H1 (cell line): Measurements from ENCODE around the gene FRMD4B. TPM values are rescaled to one million over a fixed set of nuclear protein-coding genes. Genes with fewer than 3 reads are reported as not detected.
A peak's percentile ranks its signal among the peaks of the same experiment; 100 is the strongest.

Experiments
- CTCF ChIA-PET: fragments of 300-600 bp; sonication (Branson Sonifier 250); formaldehyde crosslinking; loops from one replicate; lab custom pipeline; 2021; ENCODE audit not compliant: partially characterized antibody; lab: Charles Lee
- POLR2A ChIA-PET: fragments of 300-600 bp; sonication (Branson Sonifier 250); formaldehyde crosslinking; loops from one replicate; lab custom pipeline; 2021; ENCODE audit warnings: inconsistent platforms; ENCODE audit not compliant: partially characterized antibody; lab: Charles Lee
- DNase-seq, 2 experiments: peaks; one replicate each; pipeline versions ENCODE4 v3.0.0 to v3.0.0-alpha.2; 2010 to 2022; ENCODE audit warnings: low spot score in 2 of 2, low read depth in 1 of 2, mixed read lengths in 1 of 2
- FAIRE-seq: peaks from 2 replicates; lab custom pipeline; 2011; peaks lifted over from hg19 to GRCh38; lab: Jason Lieb, UNC
- H2AFZ ChIP-seq: 2 replicates; pipeline ENCODE4 v1.8.1; 2012; ENCODE audit warnings: low read length, inconsistent platforms
- H2AK5ac ChIP-seq: 2 replicates; pipeline ENCODE4 v1.6.1; 2013; ENCODE audit warnings: low read depth, low read length
- H2BK120ac ChIP-seq: replicated peaks from 2 replicates; pipeline ENCODE3; 2013; ENCODE audit warnings: low read depth, low read length, inconsistent platforms
- H2BK12ac ChIP-seq: 2 replicates; pipeline ENCODE4 v1.6.1; 2013; ENCODE audit warnings: low read depth, low read length
- H2BK15ac ChIP-seq: 2 replicates; pipeline ENCODE4 v1.6.1; 2013; ENCODE audit warnings: low read length
- H2BK20ac ChIP-seq: 2 replicates; pipeline ENCODE4 v1.6.1; 2013; ENCODE audit warnings: low read length
- H2BK5ac ChIP-seq: 2 replicates; pipeline ENCODE4 v1.6.1; 2013; ENCODE audit warnings: low read depth, low read length
- H3K14ac ChIP-seq: 2 replicates; pipeline ENCODE4 v1.6.1; 2013; ENCODE audit warnings: inconsistent platforms; ENCODE audit not compliant: insufficient read length
- H3K18ac ChIP-seq: 2 replicates; pipeline ENCODE4 v1.6.1; 2013; ENCODE audit warnings: low read length; ENCODE audit errors: extremely low read depth
- H3K23ac ChIP-seq: 2 replicates; pipeline ENCODE4 v1.6.1; 2013; ENCODE audit warnings: inconsistent platforms; ENCODE audit not compliant: insufficient read length
- H3K23me2 ChIP-seq: 2 replicates; pipeline ENCODE4 v1.6.1; 2013; ENCODE audit warnings: low read depth, low read length
- H3K27ac ChIP-seq: 2 replicates; pipeline ENCODE4 v1.6.1; 2011; ENCODE audit warnings: low read depth, low read length, inconsistent platforms
- H3K27me3 ChIP-seq, 4 experiments: replicated peaks in 1 of 4; 1 replicate in 1 of 4; 2 replicates in 3 of 4; pipeline versions ENCODE4 v1.6.1 to v1.8.1; 2011 to 2013; ENCODE audit warnings: low read length in 3 of 4, mild to moderate bottlenecking in 3 of 4, inconsistent platforms in 2 of 4, mixed read lengths in 2 of 4, moderate library complexity in 1 of 4; ENCODE audit not compliant: control insufficient read depth in 3 of 4, insufficient read depth in 3 of 4; ENCODE audit errors: extremely low read depth in 1 of 4
- H3K36me3 ChIP-seq, 4 experiments: 2 replicates each; pipeline versions ENCODE4 v1.6.1 to v1.8.1; 2011 to 2013; ENCODE audit warnings: mild to moderate bottlenecking in 4 of 4, low read length in 3 of 4, moderate library complexity in 2 of 4, control low read depth in 1 of 4, inconsistent platforms in 1 of 4; ENCODE audit not compliant: insufficient read depth in 4 of 4, control insufficient read depth in 2 of 4
- H3K4ac ChIP-seq: replicated peaks from 2 replicates; pipeline ENCODE3; 2013; ENCODE audit warnings: low read length, low read depth, mixed read lengths, inconsistent platforms; ENCODE audit not compliant: insufficient read length
- H3K4me1 ChIP-seq, 4 experiments: replicated peaks in 1 of 4; 1 replicate in 1 of 4; 2 replicates in 3 of 4; pipeline versions ENCODE4 v1.6.1 to v1.8.1; 2011 to 2013; ENCODE audit warnings: low read length in 3 of 4, inconsistent platforms in 2 of 4, mixed read lengths in 1 of 4; ENCODE audit not compliant: insufficient read depth in 4 of 4, control insufficient read depth in 3 of 4
- H3K4me2 ChIP-seq, 2 experiments: 2 replicates each; pipeline versions ENCODE4 v1.6.1 to v1.8.1; 2011 to 2013; ENCODE audit warnings: low read depth in 2 of 2, low read length in 2 of 2, control low read depth in 1 of 2, inconsistent platforms in 1 of 2, mild to moderate bottlenecking in 1 of 2; ENCODE audit not compliant: insufficient read depth in 1 of 2
- H3K4me3 ChIP-seq, 4 experiments: fragments of 200-600, 300-600 bp in 1 of 4; sonication (generic), shearing (Covaris generic), sonication (Bioruptor Twin) in 1 of 4; 2 replicates each; pipeline versions ENCODE4 v1.5.1 to v1.8.1; 2011 to 2016; ENCODE audit warnings: low read length in 4 of 4, low read depth in 3 of 4, control low read depth in 2 of 4, inconsistent platforms in 2 of 4, mild to moderate bottlenecking in 2 of 4, mixed read lengths in 1 of 4, moderate library complexity in 1 of 4; ENCODE audit not compliant: insufficient read depth in 2 of 4; ENCODE audit errors: extremely low read depth in 1 of 4
- H3K56ac ChIP-seq: replicated peaks from 2 replicates; pipeline ENCODE3; 2013; ENCODE audit warnings: low read depth, mild to moderate bottlenecking, mixed read lengths, low read length, inconsistent platforms; ENCODE audit not compliant: insufficient read length
- H3K79me1 ChIP-seq: 2 replicates; pipeline ENCODE4 v1.6.1; 2013; ENCODE audit warnings: low read depth, low read length, control low read depth
- H3K79me2 ChIP-seq, 2 experiments: 2 replicates each; pipeline versions ENCODE4 v1.6.1 to v1.8.1; 2012 to 2013; ENCODE audit warnings: low read length in 2 of 2, mild to moderate bottlenecking in 2 of 2, inconsistent platforms in 1 of 2; ENCODE audit not compliant: insufficient read depth in 2 of 2, control insufficient read depth in 1 of 2
- H3K9ac ChIP-seq, 4 experiments: replicated peaks in 1 of 4; 1 replicate in 1 of 4; 2 replicates in 3 of 4; pipeline versions ENCODE4 v1.6.1 to v1.8.1; 2011 to 2013; ENCODE audit warnings: low read depth in 3 of 4, low read length in 3 of 4, control low read depth in 2 of 4, mild to moderate bottlenecking in 2 of 4, moderate library complexity in 2 of 4, inconsistent platforms in 1 of 4; ENCODE audit errors: extremely low read depth in 1 of 4
- H3K9me3 ChIP-seq, 2 experiments: 2 replicates each; pipeline versions ENCODE4 v1.6.1 to v1.8.1; 2012 to 2013; ENCODE audit warnings: mild to moderate bottlenecking in 2 of 2, moderate library complexity in 2 of 2, control low read depth in 1 of 2, inconsistent platforms in 1 of 2, low read depth in 1 of 2, low read length in 1 of 2, mixed read lengths in 1 of 2; ENCODE audit not compliant: insufficient read depth in 2 of 2
- H4K20me1 ChIP-seq, 2 experiments: replicated peaks in 1 of 2; 2 replicates each; pipeline versions ENCODE3 to v1.8.1; 2011 to 2013; ENCODE audit warnings: inconsistent platforms in 2 of 2, low read length in 2 of 2, mild to moderate bottlenecking in 1 of 2; ENCODE audit not compliant: insufficient read depth in 2 of 2, control insufficient read depth in 1 of 2
- H4K5ac ChIP-seq: 2 replicates; pipeline ENCODE4 v1.6.1; 2013; ENCODE audit warnings: low read length, low read depth, mixed read lengths, inconsistent platforms; ENCODE audit not compliant: insufficient read length
- H4K8ac ChIP-seq: 2 replicates; pipeline ENCODE4 v1.8.0; 2013; ENCODE audit warnings: mild to moderate bottlenecking, moderate library complexity, low read length, inconsistent platforms; ENCODE audit not compliant: insufficient read depth; ENCODE audit errors: extremely low read depth
- H4K91ac ChIP-seq: replicated peaks from 2 replicates; pipeline ENCODE3; 2013; ENCODE audit warnings: low read length, mixed read lengths, inconsistent platforms; ENCODE audit not compliant: insufficient read length
- BACH1 ChIP-seq: IDR thresholded peaks from 2 replicates; pipeline ENCODE4 v1.6.1; 2012; ENCODE audit warnings: low read length, improper control_type of control experiment
- CREB1 ChIP-seq: IDR thresholded peaks from 2 replicates; pipeline ENCODE4 v1.6.1; 2012; ENCODE audit warnings: inconsistent platforms
- FOSL1 ChIP-seq: IDR thresholded peaks from 2 replicates; pipeline ENCODE4 v1.6.1; 2011; ENCODE audit warnings: mild to moderate bottlenecking, low read depth, low read length, moderate library complexity; ENCODE audit not compliant: insufficient read depth
- POU5F1 ChIP-seq: IDR thresholded peaks from 2 replicates; pipeline ENCODE4 v1.6.1; 2011; ENCODE audit warnings: low read depth, mild to moderate bottlenecking, low read length, moderate library complexity
- RAD21 ChIP-seq, 2 experiments: IDR thresholded peaks in 1 of 2; conservative IDR thresholded peaks in 1 of 2; 2 replicates each; pipeline ENCODE4 v1.6.1; 2011; ENCODE audit warnings: low read depth in 2 of 2, low read length in 2 of 2, improper control_type of control experiment in 1 of 2, inconsistent platforms in 1 of 2, mild to moderate bottlenecking in 1 of 2, moderate library complexity in 1 of 2
- SIN3A ChIP-seq, 2 experiments: IDR thresholded peaks in 1 of 2; conservative IDR thresholded peaks in 1 of 2; 2 replicates each; pipeline ENCODE4 v1.6.1; 2011 to 2012; ENCODE audit warnings: low read length in 2 of 2, improper control_type of control experiment in 1 of 2, low read depth in 1 of 2, mild to moderate bottlenecking in 1 of 2
- SIRT6 ChIP-seq: IDR thresholded peaks from one replicate; pipeline ENCODE4 v1.7.1; 2012; ENCODE audit warnings: low read length, inconsistent platforms
- SP1 ChIP-seq: IDR thresholded peaks from 2 replicates; pipeline ENCODE4 v1.6.1; 2011; ENCODE audit warnings: low read depth, low read length
- SRF ChIP-seq: IDR thresholded peaks from 2 replicates; pipeline ENCODE4 v1.6.1; 2011; ENCODE audit warnings: mild to moderate bottlenecking, low read depth, low read length, moderate library complexity
- SUZ12 ChIP-seq: fragments of 200-600 bp; sonication (generic); IDR thresholded peaks from 2 replicates; pipeline ENCODE4 v1.6.1; 2012; ENCODE audit warnings: mild to moderate bottlenecking, inconsistent platforms, low read length, moderate library complexity, mixed read lengths
- YY1 ChIP-seq: IDR thresholded peaks from 2 replicates; pipeline ENCODE4 v1.6.1; 2011; ENCODE audit warnings: low read depth, mild to moderate bottlenecking, low read length
- WGBS, 2 experiments: shearing (Covaris generic) in 1 of 2; methylation state at CpG; one replicate each; pipeline versions ENCODE4 v1.1.6 to v1.1.7; 2013 to 2015; ENCODE audit warnings: low lambda C conversion rate in 2 of 2, mixed read lengths in 2 of 2, inconsistent platforms in 1 of 2, low coverage in 1 of 2, missing lambda C conversion rate in 1 of 2; ENCODE audit not compliant: insufficient replicate concordance in 2 of 2, insufficient coverage in 1 of 2, insufficient read length in 1 of 2; ENCODE audit errors: extremely low coverage in 1 of 2, missing lambda C conversion rate in 1 of 2; 5-methylcytosine and 5-hydroxymethylcytosine counted together
- polyA plus RNA-seq, 7 experiments: library from polyadenylated mRNA; depleted of rRNA in 3 of 7; stranded (reverse) in 5 of 7; unstranded in 2 of 7; fragments of >200 nt in 5 of 7; fragments of 200-250 nt in 2 of 7; gene quantifications; 1 replicate in 5 of 7; 2 replicates in 1 of 7; 4 replicates in 1 of 7; pipeline versions ENCODE4 v1.2.1 to v1.2.3, GENCODE V29; 2011 to 2013; ENCODE audit warnings: missing spikeins in 2 of 7, mixed read lengths in 2 of 7
- total RNA-seq: library from RNA; stranded (reverse); fragmentation: NEBNext Ultra II Directional; extraction: Animal tissue kit (Norgen Biotek cat#: 25700); gene quantifications from 2 replicates; pipeline ENCODE4 v1.2.1, GENCODE V29; 2021
- TF ChIP-seq, protein P1 (sequence below): IDR thresholded peaks from 2 replicates; pipeline ENCODE4 v1.6.1; 2012; ENCODE audit warnings: inconsistent platforms

The FRMD4B gene
- total and polyA plus RNA-seq, 2 of the 8 experiments (the other 6 are each of a cell fraction or from before 2014, with no cell fraction given), result 2.7 to 7.2 TPM

DNA sequence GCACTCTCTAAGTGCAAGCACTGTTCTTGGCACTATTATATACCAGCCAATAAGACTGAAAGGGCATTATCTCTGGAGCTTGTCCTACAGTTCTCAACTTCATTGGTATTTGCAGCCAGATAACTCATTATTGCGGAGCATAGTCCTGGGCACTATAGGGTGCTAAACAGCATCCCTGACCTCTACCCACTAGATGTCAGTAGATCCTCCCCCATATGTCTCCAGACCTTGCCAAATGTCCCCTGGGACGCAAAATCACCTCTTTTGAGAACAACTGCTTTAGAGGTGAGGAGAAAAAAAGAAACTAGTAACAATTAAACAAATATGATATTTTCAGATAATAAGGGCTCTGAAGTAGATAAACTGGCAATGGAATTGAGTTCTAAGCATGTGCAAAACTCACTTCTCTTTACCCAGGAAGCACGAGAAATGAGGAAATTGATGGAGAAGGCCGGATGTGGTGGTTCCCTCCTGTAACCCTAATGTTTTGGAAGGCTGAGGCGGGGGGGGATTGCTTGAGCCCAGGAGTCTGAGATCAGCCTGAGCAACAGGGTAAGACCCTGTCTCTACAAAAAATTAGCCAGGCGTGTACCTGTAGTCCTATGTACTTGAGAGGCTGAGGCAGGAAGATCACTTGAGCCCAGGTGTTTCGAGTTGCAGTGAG is 61.4 kb downstream of the FRMD4B start:
- Histone ChIP-seq H3K4me1 (peaks cover 0 to 4% (median 0%) of the 10 kb centered on the region in 4 experiments; a peak in 1 of 7 replicates), H3K79me2 (no peaks in the 10 kb centered on the region), H3K23ac (no peak overlapping the region), H3K14ac (no peak overlapping the region), H3K4me2 (no peak overlapping the region), H3K23me2 (no peaks in the 10 kb centered on the region), H3K79me1 (no peaks in the 10 kb centered on the region), H4K20me1 (peaks cover 0 to 2% of the 10 kb centered on the region in 2 experiments), H2AK5ac (no peak overlapping the region), H2BK5ac (no peak overlapping the region), H3K4ac (no peak overlapping the region), H3K36me3 (no peaks in the 10 kb centered on the region), H3K4me3 (no peak overlapping the region), H2BK20ac (no peak overlapping the region), H3K9ac (no peak overlapping the region), H2BK12ac (no peak overlapping the region), H2AFZ (no peak overlapping the region), H3K27ac (no peak overlapping the region), H2BK15ac (no peak overlapping the region), H3K18ac (no peak overlapping the region), H4K91ac (no peak overlapping the region), H2BK120ac (no peak overlapping the region), H3K27me3 (no peaks in the 10 kb centered on the region; a peak in 1 of 7 replicates), H3K9me3 (no peaks in the 10 kb centered on the region), H4K5ac (no peak overlapping the region), H3K56ac (no peak overlapping the region), H4K8ac (no peak overlapping the region)
- 82% methylated on average over 6 of the region's 7 CpGs; no CpG with 5 or more reads in 1 of the 2 experiments for WGBS, 2 experiments
- FAIRE-seq (peak; percentile 78), DNase-seq (peak in 1 of 2 experiments; percentile 5)
- POLR2A ChIA-PET, result no interaction called here
- CTCF ChIA-PET, result interaction anchor here (0.6 to 8.9 kb wide), 34 partner anchors 8 to 369 kb away, joined by 3 to 95 read pairs (median 4); no protein-coding TSS in a partner anchor
- TF ChIP-seq SIN3A (conservative IDR thresholded peaks at IDR 0.05 in 1 of 2, IDR thresholded peaks at IDR 0.05 in 1 of 2; ENCODE audit: low read depth in 1 of 2, low read length in 2 of 2), result no peak
- no peak for TF ChIP-seq CREB1
- TF ChIP-seq FOSL1, result no peak
- no peak for TF ChIP-seq SRF
- TF ChIP-seq, protein P1, sequence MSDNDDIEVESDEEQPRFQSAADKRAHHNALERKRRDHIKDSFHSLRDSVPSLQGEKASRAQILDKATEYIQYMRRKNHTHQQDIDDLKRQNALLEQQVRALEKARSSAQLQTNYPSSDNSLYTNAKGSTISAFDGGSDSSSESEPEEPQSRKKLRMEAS, result no peak
- TF ChIP-seq POU5F1, result no peak
- no peak for TF ChIP-seq YY1
- peak; percentile 88 to 94 for TF ChIP-seq RAD21 (IDR thresholded peaks at IDR 0.05 in 1 of 2, conservative IDR thresholded peaks at IDR 0.05 in 1 of 2; ENCODE audit: low read depth in 2 of 2, low read length in 2 of 2)
- no peak for TF ChIP-seq SUZ12
- TF ChIP-seq BACH1, result no peak
- TF ChIP-seq SP1, result no peak
- TF ChIP-seq SIRT6, result no peak
